SU-DHL-6 (cell line): ENCODE results near the gene BLVRB.
"Not testable (repeated sequence)": the region's sequence is repeated elsewhere in the genome, so short reads cannot be mapped to it uniquely, and the experiment has no call there.

Experiments
- EZH2phosphoT487 ChIP-seq: fragments of 200-600 bp; sonication (generic), shearing (Covaris generic); conservative IDR thresholded peaks from 2 replicates; pipeline ENCODE4 v1.6.1; 2018; ENCODE audit warnings: mild to moderate bottlenecking, antibody characterized with exemption, low read length, moderate library complexity, mixed read lengths
- TF ChIP-seq, protein P1 (sequence below): fragments of 200-600 bp; sonication (generic); IDR thresholded peaks from one replicate; pipeline ENCODE4 v1.5.1; 2017; ENCODE audit warnings: antibody characterized with exemption, mild to moderate bottlenecking, low read length, moderate library complexity; ENCODE audit not compliant: insufficient read depth, poor library complexity, severe bottlenecking

DNA sequence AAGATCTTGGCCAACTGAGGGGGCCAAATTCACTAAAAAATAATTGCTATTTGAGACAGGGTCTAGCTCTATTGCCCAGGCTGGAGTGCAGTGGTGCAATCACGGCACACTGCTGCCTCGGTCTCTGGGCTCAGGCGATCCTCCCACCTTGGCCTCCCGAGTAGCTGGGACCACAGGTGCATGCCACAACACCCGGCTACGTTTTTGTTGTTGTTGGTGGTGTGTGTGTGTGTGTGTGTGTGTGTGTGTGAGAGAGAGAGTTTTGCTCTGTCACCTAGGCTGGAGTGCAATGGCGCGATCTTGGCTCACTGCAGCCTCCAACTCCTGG is 57.0 kb downstream of the BLVRB start:
- TF ChIP-seq, protein P1, sequence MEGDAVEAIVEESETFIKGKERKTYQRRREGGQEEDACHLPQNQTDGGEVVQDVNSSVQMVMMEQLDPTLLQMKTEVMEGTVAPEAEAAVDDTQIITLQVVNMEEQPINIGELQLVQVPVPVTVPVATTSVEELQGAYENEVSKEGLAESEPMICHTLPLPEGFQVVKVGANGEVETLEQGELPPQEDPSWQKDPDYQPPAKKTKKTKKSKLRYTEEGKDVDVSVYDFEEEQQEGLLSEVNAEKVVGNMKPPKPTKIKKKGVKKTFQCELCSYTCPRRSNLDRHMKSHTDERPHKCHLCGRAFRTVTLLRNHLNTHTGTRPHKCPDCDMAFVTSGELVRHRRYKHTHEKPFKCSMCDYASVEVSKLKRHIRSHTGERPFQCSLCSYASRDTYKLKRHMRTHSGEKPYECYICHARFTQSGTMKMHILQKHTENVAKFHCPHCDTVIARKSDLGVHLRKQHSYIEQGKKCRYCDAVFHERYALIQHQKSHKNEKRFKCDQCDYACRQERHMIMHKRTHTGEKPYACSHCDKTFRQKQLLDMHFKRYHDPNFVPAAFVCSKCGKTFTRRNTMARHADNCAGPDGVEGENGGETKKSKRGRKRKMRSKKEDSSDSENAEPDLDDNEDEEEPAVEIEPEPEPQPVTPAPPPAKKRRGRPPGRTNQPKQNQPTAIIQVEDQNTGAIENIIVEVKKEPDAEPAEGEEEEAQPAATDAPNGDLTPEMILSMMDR, result not testable (repeated sequence)
- not testable (repeated sequence) for TF ChIP-seq EZH2phosphoT487
